Fibroblast of the aortic adventitia (primary cell): Measurements from ENCODE around the gene CCDC80. TPM values are rescaled to one million over a fixed set of nuclear protein-coding genes. Genes with fewer than 3 reads are reported as not detected.

ENCODE experiments used
- DNase-seq: peaks from one replicate; pipeline ENCODE4 v3.0.0-alpha.2; 2010; ENCODE audit warnings: low read depth
- H3K4me3 ChIP-seq: 2 replicates; pipeline ENCODE4 v1.5.1; 2011; ENCODE audit warnings: low read depth, mild to moderate bottlenecking, control low read depth, low read length, moderate library complexity
- CTCF ChIP-seq: IDR thresholded peaks from 2 replicates; pipeline ENCODE4 v1.5.1; 2011; ENCODE audit warnings: mild to moderate bottlenecking, low read length, control low read depth, inconsistent platforms; ENCODE audit not compliant: insufficient read depth
- total RNA-seq: library from RNA; depleted of rRNA; stranded (reverse); fragments of >200 nt; gene quantifications from 2 replicates; pipeline ENCODE4 v1.2.3, GENCODE V29; 2012; ENCODE audit warnings: low replicate concordance

Gene CCDC80
- total RNA-seq, 1 donor = 614 TPM

GRCh38 chr3:112557976-112558375 lies 83.0 kb downstream of the CCDC80 start:
- no peak overlapping the region for H3K4me3 ChIP-seq
- TF ChIP-seq CTCF = no peak
- no peak for DNase-seq

- no peak for DNase-seq
- TF ChIP-seq CTCF = no peak
- H3K4me3 ChIP-seq = no peak overlapping the region
These were observed 85.3 kb downstream of the CCDC80 start for GRCh38 chr3:112555535-112556170.

GRCh38 chr3:112550859-112551258 lies 90.1 kb downstream of the CCDC80 start:
- no peak for DNase-seq
- TF ChIP-seq CTCF = no peak
- H3K4me3 ChIP-seq = no peak overlapping the region

Other genes with a start within 250 kb of the CCDC80 start
- gene BTLA, start 141.7 kb downstream of the CCDC80 start, total RNA-seq = not detected in 2 replicates
- 80.4 and 90.4 TPM in 2 replicates for gene ATG3, start 79.2 kb downstream of the CCDC80 start, total RNA-seq
- 73.5 and 81.5 TPM in 2 replicates for gene SLC35A5, start 79.1 kb downstream of the CCDC80 start, total RNA-seq
- gene CD200R1L, start 205.7 kb upstream of the CCDC80 start, total RNA-seq = not detected in 2 replicates